ENCODE data around the gene S1PR3. TPM values are rescaled to one million over a fixed set of nuclear protein-coding genes. Genes with fewer than 3 reads are reported as not detected.

S1PR3 gene
- total RNA-seq, 1 donor = 31.1 TPM

GRCh38 chr9:89026876-89027275, 35.6 kb downstream of the S1PR3 start:
- H3K4me3 ChIP-seq (ENCODE audit: low read depth, low read length) = no peak overlapping the region
- DNase-seq (ENCODE audit: low read depth) = no peak
- no peak for TF ChIP-seq CTCF (IDR thresholded peaks at IDR 0.05; ENCODE audit: insufficient read depth, low read length)

GRCh38 chr9:89029788-89030187, 38.5 kb downstream of the S1PR3 start:
- no peak overlapping the region for H3K4me3 ChIP-seq (ENCODE audit: low read depth, low read length)
- no peak for TF ChIP-seq CTCF (IDR thresholded peaks at IDR 0.05; ENCODE audit: insufficient read depth, low read length)
- no peak for DNase-seq (ENCODE audit: low read depth)

GRCh38 chr9:89032173-89032572, 40.9 kb downstream of the S1PR3 start:
- TF ChIP-seq CTCF (IDR thresholded peaks at IDR 0.05; ENCODE audit: insufficient read depth, low read length) = no peak
- no peak overlapping the region for H3K4me3 ChIP-seq (ENCODE audit: low read depth, low read length)
- no peak for DNase-seq (ENCODE audit: low read depth)

- H3K4me3 ChIP-seq (ENCODE audit: low read depth, low read length) = no peak overlapping the region
- TF ChIP-seq CTCF (IDR thresholded peaks at IDR 0.05; ENCODE audit: insufficient read depth, low read length) = no peak
Measured at GRCh38 chr9:89032661-89033060, 41.4 kb downstream of the S1PR3 start.

GRCh38 chr9:89036383-89036782, 45.1 kb downstream of the S1PR3 start:
- DNase-seq (ENCODE audit: low read depth) = no peak
- no peak for TF ChIP-seq CTCF (IDR thresholded peaks at IDR 0.05; ENCODE audit: insufficient read depth, low read length)
- H3K4me3 ChIP-seq (ENCODE audit: low read depth, low read length) = no peak overlapping the region

More at GRCh38 chr9:89032661-89033060, 41.4 kb downstream of the S1PR3 start:
- DNase-seq (ENCODE audit: low read depth) = no peak

- no peak for TF ChIP-seq CTCF (IDR thresholded peaks at IDR 0.05; ENCODE audit: insufficient read depth, low read length)
- no peak for DNase-seq (ENCODE audit: low read depth)
- H3K4me3 ChIP-seq (ENCODE audit: low read depth, low read length) = no peak overlapping the region
Measured at GRCh38 chr9:89036891-89037290, 45.6 kb downstream of the S1PR3 start.

- DNase-seq (ENCODE audit: low read depth) = peak; percentile 69
- TF ChIP-seq CTCF (IDR thresholded peaks at IDR 0.05; ENCODE audit: insufficient read depth, low read length) = no peak
Measured at GRCh38 chr9:89037346-89037745, 46.1 kb downstream of the S1PR3 start.

More at GRCh38 chr9:89037346-89037745, 46.1 kb downstream of the S1PR3 start:
- H3K4me3 ChIP-seq (ENCODE audit: low read depth, low read length) = no peak overlapping the region

All from fibroblast of the aortic adventitia (primary cell).